Loucy (cell line): Measurements from ENCODE around the gene DNAH8.

Experiments
- CTCF ChIP-seq: fragments of 200-600 bp; sonication (generic); conservative IDR thresholded peaks from 2 replicates; pipeline ENCODE4 v1.5.1; 2014; ENCODE audit warnings: mild to moderate bottlenecking, antibody characterized with exemption, low read length
- EZH2phosphoT487 ChIP-seq: fragments of 200-600 bp; IDR thresholded peaks from 2 replicates; pipeline ENCODE4 v1.6.1; 2018; ENCODE audit warnings: antibody characterized with exemption, mild to moderate bottlenecking, moderate library complexity, borderline replicate concordance

- TF ChIP-seq CTCF (no peak), EZH2phosphoT487 (no peak)
These were observed 74.1 kb downstream of the DNAH8 start for GRCh38 chr6:38789256-38789655.
